Sciatic nerve (tissue), 2 donors: ENCODE measurements around the gene MAGEA6. TPM values are rescaled to one million over a fixed set of nuclear protein-coding genes. Genes with fewer than 3 reads are reported as not detected.
A peak's percentile ranks its signal among the peaks of the same experiment; 100 is the strongest.
"Not testable (repeated sequence)": the region's sequence is repeated elsewhere in the genome, so short reads cannot be mapped to it uniquely, and the experiment has no call there.

Experiments
- ATAC-seq: fragments of 200-7000 bp; cut with Tn5 transposase; one replicate; pipeline ENCODE4 v1.9.1; 2020; ENCODE audit warnings: mild to moderate bottlenecking, moderate library complexity
- DNase-seq: peaks from one replicate; pipeline ENCODE4 v3.0.0-alpha.2; 2020; ENCODE audit warnings: low spot score
- intact Hi-C: fragments of 100-400 bp; cut with DNase I; formaldehyde crosslinking; loops from one replicate; pipeline ENCODE4 v1.14.2; 2022
- total RNA-seq: library from RNA; stranded (reverse); fragmentation: NEBNext Ultra II Directional; extraction: Animal tissue kit (Norgen Biotek cat#: 25700); gene quantifications from one replicate; pipeline ENCODE4 v1.2.1, GENCODE V29; 2021
- donor health status: DM: no; HTN: no; CAD: no.
- donor health status: DM: no; HTN: no; CAD: no.

Gene MAGEA6
- total RNA-seq, 1 donor from 2014 or later, result not detected

- DNase-seq, result peak; percentile 28
- intact Hi-C loops, result no loop called here
- no peak for ATAC-seq
Observed at GRCh38 chrX:152735860-152736511, 33.5 kb downstream of the MAGEA6 start.

GRCh38 chrX:152735101-152735500, 34.4 kb downstream of the MAGEA6 start:
- peak; percentile 14 for DNase-seq
- ATAC-seq, result no peak
- intact Hi-C loops, result no loop called here

- DNase-seq, result peak; percentile 28
- ATAC-seq, intact Hi-C loops: not testable (repeated sequence)
Observed at GRCh38 chrX:152734143-152734858, 35.2 kb downstream of the MAGEA6 start.

- DNase-seq, result peak; percentile 45
- intact Hi-C loops, result no loop called here
- no peak for ATAC-seq
Observed at GRCh38 chrX:152733261-152733975, 36.1 kb downstream of the MAGEA6 start, which contains the start of the genes CSAG1 and MAGEA12. Gene CSAG1 (minus strand): TSS chrX:152733721. CDS start chrX:152732460, 1,261 bp downstream. Gene MAGEA12 (plus strand): TSS chrX:152733757. CDS start chrX:152736162, 2,405 bp downstream.

- ATAC-seq (no peak), DNase-seq (no peak)
- intact Hi-C loops, result no loop called here
Observed at GRCh38 chrX:152725409-152725808, 44.1 kb downstream of the MAGEA6 start.

Other genes starting within 250 kb of the MAGEA6 start
- gene GABRQ, start 131.8 kb downstream of the MAGEA6 start, total RNA-seq, result 5.3 TPM
- gene MAGEA3, start 70.9 kb downstream of the MAGEA6 start, total RNA-seq, result not detected
- gene CSAG2, start 60.4 kb downstream of the MAGEA6 start, total RNA-seq, result not detected
- not detected for gene MAGEA2B, start 55.1 kb downstream of the MAGEA6 start, total RNA-seq
- not detected for gene CSAG1, start 36.0 kb downstream of the MAGEA6 start, total RNA-seq
- gene MAGEA12, start 35.9 kb downstream of the MAGEA6 start, total RNA-seq, result not detected
- gene MAGEA2, start 15.8 kb downstream of the MAGEA6 start, total RNA-seq, result not detected
- gene CSAG3, start 10.5 kb downstream of the MAGEA6 start, total RNA-seq, result not detected
- 25.0 TPM for gene CETN2, start 61.1 kb upstream of the MAGEA6 start, total RNA-seq
- gene NSDHL, start 61.4 kb upstream of the MAGEA6 start, total RNA-seq, result 18.0 TPM
- gene ZNF185, start 128.4 kb upstream of the MAGEA6 start, total RNA-seq, result 26.9 TPM
- gene PNMA5, start 224.4 kb upstream of the MAGEA6 start, total RNA-seq, result not detected